H1 (cell line): ENCODE measurements around the gene TMPRSS9. TPM values are rescaled to one million over a fixed set of nuclear protein-coding genes. Genes with fewer than 3 reads are reported as not detected.

ENCODE experiments used
- CTCF ChIA-PET: fragments of 300-600 bp; sonication (Branson Sonifier 250); formaldehyde crosslinking; loops from one replicate; lab custom pipeline; 2021; ENCODE audit not compliant: partially characterized antibody; lab: Charles Lee
- POLR2A ChIA-PET: fragments of 300-600 bp; sonication (Branson Sonifier 250); formaldehyde crosslinking; loops from one replicate; lab custom pipeline; 2021; ENCODE audit warnings: inconsistent platforms; ENCODE audit not compliant: partially characterized antibody; lab: Charles Lee
- DNase-seq, 2 experiments: peaks; one replicate each; pipeline versions ENCODE4 v3.0.0 to v3.0.0-alpha.2; 2010 to 2022; ENCODE audit warnings: low spot score in 2 of 2, low read depth in 1 of 2, mixed read lengths in 1 of 2
- FAIRE-seq: peaks from 2 replicates; lab custom pipeline; 2011; peaks lifted over from hg19 to GRCh38; lab: Jason Lieb, UNC
- H2AFZ ChIP-seq: 2 replicates; pipeline ENCODE4 v1.8.1; 2012; ENCODE audit warnings: low read length, inconsistent platforms
- H2AK5ac ChIP-seq: 2 replicates; pipeline ENCODE4 v1.6.1; 2013; ENCODE audit warnings: low read depth, low read length
- H2BK120ac ChIP-seq: replicated peaks from 2 replicates; pipeline ENCODE3; 2013; ENCODE audit warnings: low read depth, low read length, inconsistent platforms
- H2BK12ac ChIP-seq: 2 replicates; pipeline ENCODE4 v1.6.1; 2013; ENCODE audit warnings: low read depth, low read length
- H2BK15ac ChIP-seq: 2 replicates; pipeline ENCODE4 v1.6.1; 2013; ENCODE audit warnings: low read length
- H2BK20ac ChIP-seq: 2 replicates; pipeline ENCODE4 v1.6.1; 2013; ENCODE audit warnings: low read length
- H2BK5ac ChIP-seq: 2 replicates; pipeline ENCODE4 v1.6.1; 2013; ENCODE audit warnings: low read depth, low read length
- H3K14ac ChIP-seq: 2 replicates; pipeline ENCODE4 v1.6.1; 2013; ENCODE audit warnings: inconsistent platforms; ENCODE audit not compliant: insufficient read length
- H3K18ac ChIP-seq: 2 replicates; pipeline ENCODE4 v1.6.1; 2013; ENCODE audit warnings: low read length; ENCODE audit errors: extremely low read depth
- H3K23ac ChIP-seq: 2 replicates; pipeline ENCODE4 v1.6.1; 2013; ENCODE audit warnings: inconsistent platforms; ENCODE audit not compliant: insufficient read length
- H3K23me2 ChIP-seq: 2 replicates; pipeline ENCODE4 v1.6.1; 2013; ENCODE audit warnings: low read depth, low read length
- H3K27ac ChIP-seq: 2 replicates; pipeline ENCODE4 v1.6.1; 2011; ENCODE audit warnings: low read depth, low read length, inconsistent platforms
- H3K27me3 ChIP-seq, 4 experiments: replicated peaks in 1 of 4; 1 replicate in 1 of 4; 2 replicates in 3 of 4; pipeline versions ENCODE4 v1.6.1 to v1.8.1; 2011 to 2013; ENCODE audit warnings: low read length in 3 of 4, mild to moderate bottlenecking in 3 of 4, inconsistent platforms in 2 of 4, mixed read lengths in 2 of 4, moderate library complexity in 1 of 4; ENCODE audit not compliant: control insufficient read depth in 3 of 4, insufficient read depth in 3 of 4; ENCODE audit errors: extremely low read depth in 1 of 4
- H3K36me3 ChIP-seq, 4 experiments: 2 replicates each; pipeline versions ENCODE4 v1.6.1 to v1.8.1; 2011 to 2013; ENCODE audit warnings: mild to moderate bottlenecking in 4 of 4, low read length in 3 of 4, moderate library complexity in 2 of 4, control low read depth in 1 of 4, inconsistent platforms in 1 of 4; ENCODE audit not compliant: insufficient read depth in 4 of 4, control insufficient read depth in 2 of 4
- H3K4ac ChIP-seq: replicated peaks from 2 replicates; pipeline ENCODE3; 2013; ENCODE audit warnings: low read length, low read depth, mixed read lengths, inconsistent platforms; ENCODE audit not compliant: insufficient read length
- H3K4me1 ChIP-seq, 4 experiments: replicated peaks in 1 of 4; 1 replicate in 1 of 4; 2 replicates in 3 of 4; pipeline versions ENCODE4 v1.6.1 to v1.8.1; 2011 to 2013; ENCODE audit warnings: low read length in 3 of 4, inconsistent platforms in 2 of 4, mixed read lengths in 1 of 4; ENCODE audit not compliant: insufficient read depth in 4 of 4, control insufficient read depth in 3 of 4
- H3K4me2 ChIP-seq, 2 experiments: 2 replicates each; pipeline versions ENCODE4 v1.6.1 to v1.8.1; 2011 to 2013; ENCODE audit warnings: low read depth in 2 of 2, low read length in 2 of 2, control low read depth in 1 of 2, inconsistent platforms in 1 of 2, mild to moderate bottlenecking in 1 of 2; ENCODE audit not compliant: insufficient read depth in 1 of 2
- H3K4me3 ChIP-seq, 4 experiments: fragments of 200-600, 300-600 bp in 1 of 4; sonication (generic), shearing (Covaris generic), sonication (Bioruptor Twin) in 1 of 4; 2 replicates each; pipeline versions ENCODE4 v1.5.1 to v1.8.1; 2011 to 2016; ENCODE audit warnings: low read length in 4 of 4, low read depth in 3 of 4, control low read depth in 2 of 4, inconsistent platforms in 2 of 4, mild to moderate bottlenecking in 2 of 4, mixed read lengths in 1 of 4, moderate library complexity in 1 of 4; ENCODE audit not compliant: insufficient read depth in 2 of 4; ENCODE audit errors: extremely low read depth in 1 of 4
- H3K56ac ChIP-seq: replicated peaks from 2 replicates; pipeline ENCODE3; 2013; ENCODE audit warnings: low read depth, mild to moderate bottlenecking, mixed read lengths, low read length, inconsistent platforms; ENCODE audit not compliant: insufficient read length
- H3K79me1 ChIP-seq: 2 replicates; pipeline ENCODE4 v1.6.1; 2013; ENCODE audit warnings: low read depth, low read length, control low read depth
- H3K79me2 ChIP-seq, 2 experiments: 2 replicates each; pipeline versions ENCODE4 v1.6.1 to v1.8.1; 2012 to 2013; ENCODE audit warnings: low read length in 2 of 2, mild to moderate bottlenecking in 2 of 2, inconsistent platforms in 1 of 2; ENCODE audit not compliant: insufficient read depth in 2 of 2, control insufficient read depth in 1 of 2
- H3K9ac ChIP-seq, 4 experiments: replicated peaks in 1 of 4; 1 replicate in 1 of 4; 2 replicates in 3 of 4; pipeline versions ENCODE4 v1.6.1 to v1.8.1; 2011 to 2013; ENCODE audit warnings: low read depth in 3 of 4, low read length in 3 of 4, control low read depth in 2 of 4, mild to moderate bottlenecking in 2 of 4, moderate library complexity in 2 of 4, inconsistent platforms in 1 of 4; ENCODE audit errors: extremely low read depth in 1 of 4
- H3K9me3 ChIP-seq, 2 experiments: 2 replicates each; pipeline versions ENCODE4 v1.6.1 to v1.8.1; 2012 to 2013; ENCODE audit warnings: mild to moderate bottlenecking in 2 of 2, moderate library complexity in 2 of 2, control low read depth in 1 of 2, inconsistent platforms in 1 of 2, low read depth in 1 of 2, low read length in 1 of 2, mixed read lengths in 1 of 2; ENCODE audit not compliant: insufficient read depth in 2 of 2
- H4K20me1 ChIP-seq, 2 experiments: replicated peaks in 1 of 2; 2 replicates each; pipeline versions ENCODE3 to v1.8.1; 2011 to 2013; ENCODE audit warnings: inconsistent platforms in 2 of 2, low read length in 2 of 2, mild to moderate bottlenecking in 1 of 2; ENCODE audit not compliant: insufficient read depth in 2 of 2, control insufficient read depth in 1 of 2
- H4K5ac ChIP-seq: 2 replicates; pipeline ENCODE4 v1.6.1; 2013; ENCODE audit warnings: low read length, low read depth, mixed read lengths, inconsistent platforms; ENCODE audit not compliant: insufficient read length
- H4K8ac ChIP-seq: 2 replicates; pipeline ENCODE4 v1.8.0; 2013; ENCODE audit warnings: mild to moderate bottlenecking, moderate library complexity, low read length, inconsistent platforms; ENCODE audit not compliant: insufficient read depth; ENCODE audit errors: extremely low read depth
- H4K91ac ChIP-seq: replicated peaks from 2 replicates; pipeline ENCODE3; 2013; ENCODE audit warnings: low read length, mixed read lengths, inconsistent platforms; ENCODE audit not compliant: insufficient read length
- BRCA1 ChIP-seq: IDR thresholded peaks from 2 replicates; pipeline ENCODE4 v1.6.1; 2012; ENCODE audit warnings: low read depth, low read length, improper control_type of control experiment
- CHD2 ChIP-seq: IDR thresholded peaks from 2 replicates; pipeline ENCODE4 v1.6.1; 2012; ENCODE audit warnings: low read length, improper control_type of control experiment
- CTBP2 ChIP-seq: IDR thresholded peaks from 2 replicates; pipeline ENCODE4 v1.7.0; 2011; ENCODE audit warnings: borderline replicate concordance, mild to moderate bottlenecking, moderate library complexity, mixed read lengths, low read length; ENCODE audit not compliant: insufficient read depth, insufficient read length
- GABPA ChIP-seq: IDR thresholded peaks from 2 replicates; pipeline ENCODE4 v1.6.1; 2011; ENCODE audit warnings: mild to moderate bottlenecking, low read length, moderate library complexity, borderline replicate concordance; ENCODE audit not compliant: insufficient read depth
- HDAC6 ChIP-seq: IDR thresholded peaks from one replicate; pipeline ENCODE4 v1.7.1; 2012; ENCODE audit warnings: low read depth, mild to moderate bottlenecking, inconsistent platforms, low read length, moderate library complexity
- KDM1A ChIP-seq: fragments of 200-600, 300-600 bp; sonication (generic); IDR thresholded peaks from 2 replicates; pipeline ENCODE4 v1.7.1; 2016; ENCODE audit warnings: mild to moderate bottlenecking, low read length, borderline replicate concordance
- NRF1 ChIP-seq: IDR thresholded peaks from 2 replicates; pipeline ENCODE4 v1.6.1; 2011; ENCODE audit warnings: mild to moderate bottlenecking, low read depth, low read length, improper control_type of control experiment
- POLR2AphosphoS5 ChIP-seq: IDR thresholded peaks from 2 replicates; pipeline ENCODE4 v1.6.1; 2011; ENCODE audit warnings: low read depth, low read length
- POU5F1 ChIP-seq: IDR thresholded peaks from 2 replicates; pipeline ENCODE4 v1.6.1; 2011; ENCODE audit warnings: low read depth, mild to moderate bottlenecking, low read length, moderate library complexity
- RXRA ChIP-seq: IDR thresholded peaks from 2 replicates; pipeline ENCODE4 v1.6.1; 2011; ENCODE audit warnings: low read depth, mild to moderate bottlenecking, low read length, moderate library complexity; ENCODE audit not compliant: insufficient read depth
- SIRT6 ChIP-seq: IDR thresholded peaks from one replicate; pipeline ENCODE4 v1.7.1; 2012; ENCODE audit warnings: low read length, inconsistent platforms
- SIX5 ChIP-seq: IDR thresholded peaks from 2 replicates; pipeline ENCODE4 v1.6.1; 2011; ENCODE audit warnings: mild to moderate bottlenecking, low read depth, low read length
- TAF7 ChIP-seq: optimal IDR thresholded peaks from 2 replicates; pipeline ENCODE3; 2011; ENCODE audit warnings: low read depth, mild to moderate bottlenecking, inconsistent platforms, low read length, moderate library complexity, borderline replicate concordance
- WGBS, 2 experiments: shearing (Covaris generic) in 1 of 2; methylation state at CpG; one replicate each; pipeline versions ENCODE4 v1.1.6 to v1.1.7; 2013 to 2015; ENCODE audit warnings: low lambda C conversion rate in 2 of 2, mixed read lengths in 2 of 2, inconsistent platforms in 1 of 2, low coverage in 1 of 2, missing lambda C conversion rate in 1 of 2; ENCODE audit not compliant: insufficient replicate concordance in 2 of 2, insufficient coverage in 1 of 2, insufficient read length in 1 of 2; ENCODE audit errors: extremely low coverage in 1 of 2, missing lambda C conversion rate in 1 of 2; 5-methylcytosine and 5-hydroxymethylcytosine counted together
- polyA plus RNA-seq, 7 experiments: library from polyadenylated mRNA; depleted of rRNA in 3 of 7; stranded (reverse) in 5 of 7; unstranded in 2 of 7; fragments of >200 nt in 5 of 7; fragments of 200-250 nt in 2 of 7; gene quantifications; 1 replicate in 5 of 7; 2 replicates in 1 of 7; 4 replicates in 1 of 7; pipeline versions ENCODE4 v1.2.1 to v1.2.3, GENCODE V29; 2011 to 2013; ENCODE audit warnings: missing spikeins in 2 of 7, mixed read lengths in 2 of 7
- total RNA-seq: library from RNA; stranded (reverse); fragmentation: NEBNext Ultra II Directional; extraction: Animal tissue kit (Norgen Biotek cat#: 25700); gene quantifications from 2 replicates; pipeline ENCODE4 v1.2.1, GENCODE V29; 2021

TMPRSS9 gene
- total and polyA plus RNA-seq, 2 of the 8 experiments (the other 6 are each of a cell fraction or from before 2014, with no cell fraction given) = 0.15 to 0.19 TPM

- Histone ChIP-seq H3K9ac (no peak overlapping the region; a peak in 1 of 7 replicates), H3K23ac (no peak overlapping the region), H3K36me3 (no peaks in the 10 kb centered on the region), H3K27ac (no peak overlapping the region), H3K79me1 (no peaks in the 10 kb centered on the region; the same call in 1 of the 2 replicates), H3K4me3 (no peak overlapping the region), H3K79me2 (no peaks in the 10 kb centered on the region), H4K5ac (no peak overlapping the region), H4K20me1 (peaks cover 0 to 7% of the 10 kb centered on the region in 2 experiments), H2BK15ac (no peak overlapping the region), H2BK12ac (no peak overlapping the region), H3K9me3 (peaks cover 0 to 2% of the 10 kb centered on the region in 2 experiments; a peak in 2 of 4 replicates), H3K56ac (no peak overlapping the region), H4K8ac (no peak overlapping the region), H3K14ac (no peak overlapping the region), H2BK5ac (no peak overlapping the region), H3K23me2 (peaks cover 11% of the 10 kb centered on the region), H2AK5ac (no peak overlapping the region), H3K4ac (no peak overlapping the region), H3K4me2 (no peak overlapping the region), H2AFZ (no peak overlapping the region), H2BK20ac (no peak overlapping the region), H3K27me3 (peaks cover 0 to 6% (median 2%) of the 10 kb centered on the region in 4 experiments; a peak in 5 of 7 replicates), H2BK120ac (no peak overlapping the region), H4K91ac (no peak overlapping the region), H3K4me1 (peaks cover 0 to under 1% (median 0%) of the 10 kb centered on the region in 4 experiments; a peak in 1 of 7 replicates), H3K18ac (no peak overlapping the region)
- FAIRE-seq = no peak
- DNase-seq = no peak
- ChIA-PET POLR2A (interaction anchor here (0.7 to 1.9 kb wide), 5 partner anchors 11 to 268 kb away, joined by 3 to 5 read pairs (median 3); no protein-coding TSS in a partner anchor), CTCF (interaction anchor here (0.6 to 1.7 kb wide), 7 partner anchors 12 to 92 kb away, joined by 3 to 7 read pairs (median 3); no protein-coding TSS in a partner anchor)
- 90% methylated on average over 10 of the region's 10 CpGs; no CpG with 5 or more reads in 1 of the 2 experiments for WGBS, 2 experiments
- no peak for TF ChIP-seq KDM1A
- no peak for TF ChIP-seq POU5F1
- no peak for TF ChIP-seq SIX5
- no peak for TF ChIP-seq POLR2AphosphoS5
- TF ChIP-seq BRCA1 = no peak
- no peak for TF ChIP-seq CHD2
- no peak for TF ChIP-seq GABPA
- TF ChIP-seq CTBP2 = no peak
- TF ChIP-seq HDAC6 = no peak
- TF ChIP-seq NRF1 = no peak
- no peak for TF ChIP-seq TAF7
- TF ChIP-seq SIRT6 = no peak
- TF ChIP-seq RXRA = no peak
These were observed 5.3 kb downstream of the TMPRSS9 start for GRCh38 chr19:2365201-2365970.
